Activated effector memory CD4-positive, alpha-beta T cell treated with anti-CD3 and anti-CD28 coated beads, Interleukin-2, amount 50 U/mL, for 16 hours (primary cell): ENCODE data around the gene SEPTIN12.
A peak's percentile ranks its signal among the peaks of the same experiment; 100 is the strongest.

Source experiments
- DNase-seq: peaks from one replicate; pipeline ENCODE4 v3.0.0-alpha.2; 2020

SEPTIN12 gene

DNA sequence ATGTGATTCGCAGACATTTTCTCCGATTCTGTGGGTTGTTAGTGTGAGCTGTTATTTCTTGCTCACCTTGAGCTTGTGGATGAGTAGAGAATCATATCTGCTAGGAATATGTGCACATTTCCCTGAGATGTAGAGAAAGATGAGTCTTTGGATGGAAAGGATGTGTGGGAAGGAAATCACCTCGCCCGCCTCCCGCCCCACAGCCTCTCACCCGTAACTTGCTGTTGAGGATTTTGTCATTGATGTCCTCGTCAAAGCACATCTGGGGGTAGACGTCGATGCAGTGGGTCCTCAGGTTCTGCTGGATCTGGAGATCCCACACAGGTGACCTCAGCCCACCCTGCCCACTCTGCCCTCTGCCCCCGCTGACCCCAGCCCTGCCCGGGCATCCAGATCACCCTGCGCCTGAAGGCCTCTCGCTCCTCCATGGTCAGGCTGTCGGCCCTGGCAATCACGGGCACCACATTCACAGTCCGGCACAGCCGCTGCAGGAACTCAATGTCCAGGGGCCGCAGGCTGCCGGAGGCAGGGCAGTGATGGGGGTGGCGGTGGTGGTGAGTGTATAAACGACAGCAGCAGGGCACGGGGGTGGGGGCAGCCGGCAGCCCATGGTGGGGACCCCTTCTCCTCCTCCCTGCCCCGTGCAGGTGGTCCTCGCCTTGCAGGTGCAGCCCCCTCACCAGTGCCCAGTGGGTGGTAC is 4.7 kb downstream of the SEPTIN12 start:
- DNase-seq: no peak

DNA sequence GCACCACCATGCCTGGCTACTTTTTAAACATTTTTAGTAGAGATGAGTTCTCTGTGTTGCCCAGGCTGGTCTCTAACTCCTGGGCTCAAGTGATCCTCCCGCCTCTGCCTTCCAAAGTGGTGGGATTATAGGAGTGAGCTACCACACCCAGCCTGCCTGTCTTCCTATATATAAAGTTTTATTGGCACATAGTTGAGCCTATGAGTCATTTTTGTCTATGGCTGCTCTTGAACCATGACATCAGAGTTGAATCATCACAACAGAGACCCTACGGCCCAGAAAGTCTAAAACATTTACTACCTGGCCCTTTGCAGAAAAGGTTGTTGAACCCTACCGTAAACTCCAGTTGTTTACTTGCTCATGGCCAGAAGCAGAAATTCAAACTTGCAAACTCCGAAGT is 7.9 kb downstream of the SEPTIN12 start:
- DNase-seq: no peak

DNA sequence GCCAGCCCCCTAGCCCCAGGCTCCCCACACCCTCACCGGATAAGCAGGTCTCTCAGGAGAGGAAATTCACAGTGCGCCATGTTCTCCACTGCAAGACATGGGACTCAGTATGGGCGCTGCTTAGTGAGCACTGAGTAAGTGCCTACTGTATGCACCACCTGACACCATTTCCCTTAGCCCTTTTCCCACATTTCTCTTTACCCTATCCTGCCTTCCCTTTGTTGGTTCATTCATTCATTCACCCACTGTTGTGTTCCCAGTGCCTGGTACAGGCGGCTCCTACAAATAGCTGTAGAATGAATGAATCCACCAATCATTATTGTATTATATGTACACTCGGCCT is 10.1 kb downstream of the SEPTIN12 start:
- DNase-seq: no peak

DNA sequence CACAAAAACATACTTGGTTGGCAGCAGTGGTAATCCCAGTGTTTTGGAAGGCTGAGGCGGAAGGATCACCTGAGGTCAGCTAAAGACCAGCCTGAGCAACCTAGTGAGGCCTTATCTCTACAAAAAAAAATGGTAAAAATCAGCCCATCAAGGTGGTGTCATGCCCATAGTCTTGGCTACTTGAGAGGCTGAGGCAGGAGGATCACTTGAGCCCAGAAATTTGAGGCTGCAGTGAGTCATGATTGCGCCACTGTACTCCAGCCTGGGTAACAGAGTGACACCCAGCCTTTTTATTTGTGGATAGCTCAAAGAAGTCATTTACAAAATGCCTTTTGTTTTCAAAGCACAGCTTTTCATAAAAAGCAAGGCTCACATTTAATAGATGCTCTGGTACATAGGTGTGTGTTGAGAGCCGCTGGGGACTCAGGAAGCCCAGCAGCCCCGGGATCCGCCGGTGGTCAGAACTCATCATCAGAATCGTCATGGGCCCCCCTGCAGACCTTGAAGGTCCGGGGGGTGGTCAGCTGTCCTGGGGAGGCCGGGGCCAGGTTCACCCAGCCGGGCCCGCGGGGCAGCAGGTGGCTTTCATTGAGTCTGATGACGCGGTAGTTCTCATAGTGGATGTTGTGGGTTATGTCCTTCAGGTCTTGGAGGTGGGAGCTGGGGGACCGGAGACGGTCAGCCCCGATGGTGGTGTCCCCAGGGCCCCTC is 10.7 kb downstream of the SEPTIN12 start:
- DNase-seq: no peak

DNA sequence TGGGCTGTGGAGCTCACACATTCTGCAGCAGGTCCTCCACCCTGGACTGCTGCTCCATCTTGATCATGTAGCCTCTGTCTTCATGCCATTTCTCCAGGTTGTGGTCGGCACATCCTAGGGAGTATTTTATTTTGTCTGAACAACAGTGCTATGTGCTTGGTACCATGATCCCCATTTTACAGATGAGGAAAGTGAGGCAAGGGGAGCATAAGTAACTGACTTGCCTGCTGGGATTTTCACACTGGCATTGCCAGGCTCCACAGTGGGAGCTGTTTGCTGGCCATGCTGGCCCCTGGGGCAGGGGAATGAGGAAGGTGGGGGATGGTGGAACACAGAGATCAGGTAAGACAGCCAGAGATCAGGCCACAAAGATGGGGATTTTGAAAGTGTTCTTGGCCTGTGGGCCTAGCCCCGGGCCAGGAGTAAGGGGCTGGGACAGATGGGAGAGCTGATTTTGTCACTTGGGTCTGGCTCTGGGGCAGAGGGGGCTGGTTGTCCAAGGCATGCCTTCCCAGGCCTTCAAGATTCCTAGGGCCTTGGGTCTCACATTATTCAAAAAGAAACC is 11.9 kb downstream of the SEPTIN12 start:
- no peak for DNase-seq

DNA sequence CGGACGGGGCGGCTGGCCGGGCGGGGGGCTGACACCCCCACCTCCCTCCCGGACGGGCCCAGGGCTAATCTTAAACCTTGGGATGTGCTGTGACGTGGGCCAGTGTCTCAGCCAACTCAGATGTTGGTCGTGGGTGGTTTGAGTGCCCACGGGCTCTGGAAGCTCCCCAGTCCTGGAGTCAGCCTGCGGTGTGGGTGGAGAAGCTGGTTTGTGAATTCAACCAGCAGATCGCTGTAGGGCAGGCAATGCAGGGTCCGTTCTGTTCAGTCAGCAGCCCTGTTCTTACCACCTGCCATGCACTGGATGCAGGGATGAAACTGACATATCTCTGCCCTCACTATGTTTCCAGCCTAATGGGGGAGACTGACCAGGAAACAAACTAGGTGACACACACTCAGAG is 13.1 kb downstream of the SEPTIN12 start:
- DNase-seq: no peak

DNA sequence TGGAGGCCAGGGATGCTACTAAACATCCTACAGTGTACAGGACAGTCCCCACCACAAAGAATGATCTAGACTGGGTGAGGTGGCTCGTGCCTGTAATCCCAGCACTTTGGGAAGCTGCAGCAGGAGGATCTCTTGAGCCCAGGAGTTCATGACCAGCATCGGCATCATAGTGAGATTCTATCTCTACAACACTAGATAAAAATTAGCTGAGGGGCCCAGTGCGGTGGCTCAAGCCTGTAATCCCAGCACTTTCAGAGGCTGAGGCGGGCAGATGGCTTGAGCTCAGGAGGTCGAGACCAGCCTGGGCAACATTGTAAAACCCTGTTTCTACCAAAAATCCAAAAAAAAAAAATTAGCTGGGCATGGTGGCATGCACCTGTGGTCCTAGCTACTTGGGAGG is 15.8 kb downstream of the SEPTIN12 start:
- DNase-seq: no peak

DNA sequence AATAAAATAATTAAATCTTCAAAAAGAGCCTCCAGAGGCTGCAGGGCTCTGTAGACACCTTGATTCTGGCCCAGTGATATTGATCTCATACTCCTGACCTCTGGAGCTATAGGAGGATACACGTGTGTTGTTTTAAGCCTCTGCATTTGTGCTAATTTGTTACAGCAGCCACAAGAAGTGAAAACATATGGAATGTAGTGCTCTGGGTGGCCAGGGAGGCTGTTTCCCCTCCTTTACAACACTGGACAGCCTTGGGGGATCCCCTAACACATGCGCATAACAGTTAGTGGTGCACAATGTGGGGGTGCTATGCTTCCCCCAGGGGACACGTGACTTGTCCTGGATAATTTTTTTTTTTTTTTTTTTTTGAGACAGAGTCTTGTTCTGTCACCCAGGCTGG is 16.5 kb downstream of the SEPTIN12 start:
- no peak for DNase-seq

DNA sequence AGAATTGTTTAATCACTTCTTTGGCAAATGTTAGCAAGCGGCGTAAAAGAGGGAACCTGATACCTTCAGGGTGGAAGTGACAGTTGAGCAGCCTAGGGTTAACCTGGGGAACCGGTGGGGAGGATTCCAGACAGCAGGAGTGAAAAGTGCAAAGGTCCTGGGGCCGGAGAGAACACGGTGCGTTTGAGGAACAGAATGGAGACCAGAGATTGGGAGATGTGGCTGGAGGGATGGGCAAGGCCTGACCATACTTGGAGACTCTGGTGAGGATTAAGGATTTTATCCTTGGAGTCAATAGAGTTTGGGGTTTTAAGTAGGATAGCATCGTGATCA is 18.9 kb downstream of the SEPTIN12 start:
- no peak for DNase-seq

DNA sequence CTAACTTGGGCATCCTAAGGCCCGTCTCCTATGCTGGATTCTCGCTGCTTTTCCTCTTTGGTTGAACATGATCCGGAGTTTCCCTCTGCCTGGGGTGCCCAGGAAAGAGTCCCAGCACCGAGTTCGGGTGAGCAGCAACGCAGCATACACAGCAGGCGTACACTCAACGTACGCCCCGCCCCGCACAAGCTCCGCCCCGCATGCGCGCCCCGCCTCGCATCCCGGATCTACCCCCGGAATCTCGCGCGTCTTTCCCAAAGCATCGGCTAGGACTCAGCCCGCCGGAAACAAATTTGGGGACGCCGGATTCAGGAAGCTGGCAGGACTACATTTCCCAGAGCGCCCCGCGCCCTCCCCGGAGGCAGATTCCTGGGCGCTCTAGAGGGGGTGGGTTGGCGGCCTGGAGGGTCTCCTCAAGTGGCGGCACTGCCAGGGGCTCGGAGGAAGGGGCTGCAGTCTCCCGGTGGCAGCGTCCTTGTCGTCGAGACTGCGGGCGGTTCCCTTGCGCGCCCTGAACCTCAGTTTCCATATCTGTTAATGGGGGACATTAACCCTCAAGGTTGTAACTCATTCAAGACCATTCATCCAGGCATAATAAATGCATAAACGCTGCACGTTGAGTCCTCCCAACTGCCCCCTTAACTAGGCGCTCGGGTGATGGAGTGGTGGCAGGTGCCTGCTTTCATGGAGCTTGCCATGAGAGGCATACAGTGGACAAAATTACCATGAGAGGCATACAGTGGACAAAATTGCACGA is 19.4 kb downstream of the SEPTIN12 start:
- DNase-seq: peak; percentile 95

DNA sequence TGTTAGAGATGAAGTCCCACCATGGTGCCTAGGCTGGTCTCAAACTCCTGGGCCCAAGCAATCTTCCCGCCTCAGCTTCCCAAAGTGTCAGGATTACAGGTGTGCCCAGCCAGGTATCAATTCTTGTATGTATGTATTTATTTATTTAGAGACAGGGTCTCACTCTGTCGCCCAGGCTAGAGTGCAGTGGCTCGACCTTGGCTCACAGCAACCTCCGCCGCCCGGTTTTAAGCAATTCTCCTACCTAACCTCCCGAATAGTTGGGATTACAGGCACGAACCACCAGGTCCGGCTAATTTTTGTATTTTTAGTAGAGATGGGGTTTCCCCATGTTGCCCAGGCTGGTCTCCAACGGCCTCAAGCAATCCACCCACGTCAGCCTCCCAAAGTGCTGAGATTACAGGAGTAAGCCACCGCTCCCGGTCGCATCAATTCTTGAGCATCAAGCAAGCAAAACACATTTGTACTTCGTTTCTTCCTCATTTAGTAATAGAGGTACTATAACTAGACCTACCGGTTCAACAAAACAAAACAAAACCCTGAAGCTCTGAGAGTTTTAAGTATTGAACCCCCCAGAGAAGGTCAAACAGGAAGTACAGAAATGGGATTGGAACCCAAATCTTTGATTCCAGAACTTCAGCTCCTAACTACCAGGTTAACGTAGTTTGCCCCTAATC is 20.1 kb downstream of the SEPTIN12 start:
- no peak for DNase-seq

DNA sequence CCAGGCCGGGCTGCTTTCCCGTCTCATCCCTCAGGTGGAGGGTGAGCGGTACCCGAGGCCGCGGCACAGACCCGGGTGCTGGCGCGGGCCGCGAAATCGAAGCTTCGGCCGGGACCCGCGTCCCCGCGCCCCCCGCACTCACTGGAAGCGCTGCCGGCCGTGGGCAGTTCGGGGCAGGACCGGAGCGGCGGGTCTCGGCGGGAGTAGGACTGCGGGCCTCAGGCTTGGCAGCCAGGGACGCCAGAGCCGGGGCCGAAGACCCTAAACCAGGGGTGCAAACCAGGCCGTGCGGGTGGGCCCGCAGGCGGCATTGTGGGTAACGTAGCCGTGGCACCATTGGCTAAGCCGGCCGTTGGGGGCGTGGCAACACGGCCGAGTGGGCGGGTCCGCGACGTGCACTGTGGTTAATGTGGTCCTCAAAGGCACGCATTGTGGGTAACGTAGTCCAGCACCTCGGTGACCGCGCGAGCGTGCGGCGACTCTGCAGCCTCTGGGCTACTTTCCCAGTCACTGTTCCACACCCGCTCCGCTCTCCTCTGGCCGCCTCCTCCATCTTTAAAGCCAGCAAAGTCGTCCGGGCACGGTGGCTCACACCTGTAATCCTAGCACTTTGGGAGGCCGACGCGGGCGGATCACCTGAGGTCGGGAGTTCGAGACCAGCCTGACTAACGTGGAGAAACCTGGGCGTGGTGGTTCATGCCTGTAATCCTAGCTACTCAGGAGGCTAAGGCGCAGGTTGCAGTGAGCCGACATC is 21.1 kb downstream of the SEPTIN12 start, which contains the start of gene ZNF500:
Gene ZNF500, minus strand, starts transcription at position 288 of the 754 bp plus-strand sequence. CDS start 1,184 bp downstream, outside the sequence.
- peak; percentile 99 for DNase-seq

DNA sequence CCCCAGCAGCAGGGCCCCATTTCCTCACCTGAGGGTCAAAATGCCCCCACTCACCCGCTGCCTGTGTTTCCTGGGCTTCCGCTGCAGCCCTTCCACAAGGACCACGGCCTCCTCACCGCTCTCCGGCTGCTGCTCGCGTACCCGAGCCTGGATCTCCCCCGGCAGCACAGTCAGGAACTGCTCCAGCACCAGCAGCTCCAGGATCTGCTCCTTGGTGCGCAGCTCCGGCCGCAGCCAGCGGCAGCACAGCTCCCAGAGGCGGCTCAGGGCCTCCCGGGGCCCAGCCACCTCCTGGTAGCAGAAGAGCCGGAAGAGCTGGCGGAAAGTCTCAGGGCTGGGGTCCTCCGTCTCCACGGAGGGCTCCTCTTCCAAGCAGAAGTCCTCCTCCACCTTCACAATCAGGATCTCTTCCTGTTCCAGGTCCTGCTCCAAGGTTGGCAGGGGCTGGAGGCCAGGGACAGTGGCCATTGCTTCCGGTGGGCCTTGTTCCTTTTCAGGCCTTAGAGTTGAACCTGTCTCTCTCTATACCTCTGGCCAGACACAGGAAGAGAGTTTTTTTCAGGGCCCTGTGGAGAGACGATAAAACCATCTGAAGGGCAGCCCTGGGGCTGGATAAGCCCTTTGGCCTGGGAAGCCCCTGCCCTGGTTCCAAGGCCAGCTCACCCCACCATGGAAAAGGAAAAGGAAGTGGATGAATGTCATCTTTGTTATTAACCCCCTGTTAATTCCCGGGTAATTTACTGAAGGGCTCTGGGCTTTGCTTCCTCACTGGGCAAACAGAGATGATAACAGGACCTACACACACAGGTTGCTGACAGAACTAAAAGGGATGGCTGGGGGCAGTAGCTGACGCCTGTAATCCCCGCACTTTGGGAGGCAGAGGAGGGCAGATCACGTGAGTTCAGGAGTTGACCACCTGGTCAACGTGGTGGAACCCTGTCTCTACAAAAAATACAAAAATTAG is 22.4 kb downstream of the SEPTIN12 start:
- no peak for DNase-seq

DNA sequence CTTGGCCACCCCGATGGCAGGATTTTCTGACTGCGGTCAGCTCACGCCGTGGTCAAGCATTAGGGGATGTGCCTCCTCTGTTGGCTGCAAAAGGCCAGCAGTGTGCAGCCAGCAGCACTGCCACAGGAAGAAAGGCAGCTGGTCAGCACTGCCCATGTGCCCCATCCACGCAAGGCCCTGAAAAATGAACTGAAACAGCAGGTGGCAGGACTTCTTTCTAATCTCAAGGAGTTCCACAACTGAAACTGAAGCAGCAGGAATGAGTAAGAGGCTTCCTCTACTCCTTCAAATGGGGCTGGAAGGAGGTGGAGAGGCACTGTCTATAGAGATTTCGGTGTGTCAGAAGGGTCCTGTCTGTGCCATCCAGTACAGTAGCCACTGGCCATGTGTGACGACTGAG is 24.4 kb downstream of the SEPTIN12 start:
- DNase-seq: no peak

DNA sequence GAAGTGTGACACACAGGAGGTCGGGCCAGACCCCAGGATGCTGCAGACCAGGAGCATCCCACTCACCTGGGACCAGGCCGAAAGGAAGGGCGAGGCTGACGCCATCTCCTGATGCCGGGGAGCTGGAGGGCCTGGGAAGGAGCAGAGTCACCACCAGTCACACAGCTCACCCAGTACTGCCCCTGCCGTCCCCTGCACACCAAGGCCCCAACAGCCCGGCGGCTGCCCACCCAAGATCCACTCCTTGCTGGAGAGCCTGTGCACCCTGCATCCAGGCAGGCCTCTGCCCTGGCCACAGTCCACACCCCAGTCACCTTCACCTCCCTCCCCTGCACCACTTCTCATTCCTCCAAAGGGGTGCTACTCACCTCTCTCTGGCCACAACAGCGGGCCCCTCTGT is 25.9 kb downstream of the SEPTIN12 start:
- DNase-seq: no peak

DNA sequence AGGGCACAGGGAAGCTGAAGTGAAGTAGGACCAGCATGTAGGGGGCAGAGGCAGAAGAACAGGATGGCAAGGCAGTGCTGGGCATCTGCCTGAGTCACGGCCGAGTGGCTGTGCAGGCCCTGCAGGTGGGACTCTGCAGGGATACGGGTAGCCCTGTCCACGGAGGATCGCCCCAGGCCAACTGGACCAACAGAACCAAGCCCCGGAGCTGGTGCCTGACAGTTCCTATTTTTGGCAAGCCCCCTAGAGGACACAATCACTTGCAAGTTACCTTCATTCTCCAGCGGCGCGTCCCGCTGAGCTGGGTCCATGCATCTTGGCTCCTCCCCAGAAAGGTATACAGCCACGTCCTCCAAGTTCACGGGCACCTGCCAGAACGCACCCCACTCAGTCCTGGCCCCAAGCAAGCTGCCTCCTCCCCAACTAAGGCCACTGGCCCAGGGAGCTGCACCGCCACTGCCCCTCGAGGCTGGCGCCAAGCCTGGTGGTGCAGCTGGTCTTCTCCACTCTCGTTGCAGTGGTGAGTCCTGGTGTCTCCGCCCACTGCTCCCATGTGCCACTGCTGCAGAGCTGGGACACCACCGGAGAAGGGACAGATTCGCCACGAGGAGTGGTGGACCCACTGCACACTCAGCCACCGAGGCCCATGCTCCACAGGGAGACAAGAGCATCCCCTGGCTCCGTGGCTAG is 27.8 kb downstream of the SEPTIN12 start:
- DNase-seq: no peak

DNA sequence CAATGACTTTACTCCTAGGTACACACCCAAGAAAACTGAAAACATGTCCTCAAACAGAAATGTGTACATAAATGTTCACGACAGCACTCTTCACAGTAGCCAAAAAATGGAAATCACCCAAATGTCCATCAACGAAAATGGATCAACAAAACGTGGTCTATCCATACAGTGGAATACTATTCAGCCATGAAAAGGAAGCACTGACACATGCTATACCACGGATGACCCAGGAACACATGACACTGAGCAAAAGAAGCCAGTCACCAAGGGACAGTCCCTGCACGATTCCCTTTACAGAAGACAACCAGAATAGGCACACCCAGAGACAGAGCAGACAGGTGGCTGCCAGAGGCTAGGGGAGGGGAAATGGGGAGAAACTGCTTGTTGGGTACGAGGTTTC is 32.5 kb downstream of the SEPTIN12 start:
- no peak for DNase-seq

DNA sequence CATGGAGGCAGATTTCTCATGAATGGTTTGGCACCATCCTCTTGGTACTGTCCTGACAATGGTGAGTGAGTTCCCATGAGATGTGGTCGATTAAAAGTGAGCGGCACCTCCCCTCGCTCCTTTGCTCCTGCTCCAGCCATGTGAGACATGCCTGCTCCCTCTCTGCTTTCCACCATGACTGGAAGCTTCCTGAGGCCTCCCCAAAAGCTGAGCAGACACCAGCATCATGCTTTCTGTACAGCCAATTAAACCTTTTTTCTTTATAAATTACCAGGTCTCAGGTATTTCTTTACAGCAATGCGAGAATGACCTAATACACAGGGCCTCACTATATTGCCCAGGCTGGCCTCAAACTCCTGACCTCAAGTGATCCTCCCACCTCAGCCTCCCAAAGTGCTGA is 33.3 kb downstream of the SEPTIN12 start:
- DNase-seq: no peak

DNA sequence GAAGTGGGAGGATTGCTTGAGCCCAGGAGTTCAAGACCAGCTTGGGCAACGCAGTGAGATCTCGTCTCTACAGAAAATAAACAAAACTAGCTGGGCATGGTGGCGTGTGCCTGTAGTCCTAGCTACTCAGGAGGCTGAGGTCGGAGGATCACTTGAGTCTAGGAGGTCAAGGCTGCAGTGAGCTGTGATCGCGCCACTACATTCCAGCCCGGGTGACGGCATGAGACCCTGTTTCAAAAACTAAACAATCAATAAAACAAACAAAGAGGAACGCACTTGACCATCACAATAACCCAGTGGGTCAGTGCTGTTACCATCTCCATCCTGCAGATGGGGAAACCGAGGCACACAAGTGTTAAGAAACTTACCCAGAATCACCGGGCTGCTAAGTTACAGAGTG is 34.9 kb downstream of the SEPTIN12 start:
- DNase-seq: no peak

DNA sequence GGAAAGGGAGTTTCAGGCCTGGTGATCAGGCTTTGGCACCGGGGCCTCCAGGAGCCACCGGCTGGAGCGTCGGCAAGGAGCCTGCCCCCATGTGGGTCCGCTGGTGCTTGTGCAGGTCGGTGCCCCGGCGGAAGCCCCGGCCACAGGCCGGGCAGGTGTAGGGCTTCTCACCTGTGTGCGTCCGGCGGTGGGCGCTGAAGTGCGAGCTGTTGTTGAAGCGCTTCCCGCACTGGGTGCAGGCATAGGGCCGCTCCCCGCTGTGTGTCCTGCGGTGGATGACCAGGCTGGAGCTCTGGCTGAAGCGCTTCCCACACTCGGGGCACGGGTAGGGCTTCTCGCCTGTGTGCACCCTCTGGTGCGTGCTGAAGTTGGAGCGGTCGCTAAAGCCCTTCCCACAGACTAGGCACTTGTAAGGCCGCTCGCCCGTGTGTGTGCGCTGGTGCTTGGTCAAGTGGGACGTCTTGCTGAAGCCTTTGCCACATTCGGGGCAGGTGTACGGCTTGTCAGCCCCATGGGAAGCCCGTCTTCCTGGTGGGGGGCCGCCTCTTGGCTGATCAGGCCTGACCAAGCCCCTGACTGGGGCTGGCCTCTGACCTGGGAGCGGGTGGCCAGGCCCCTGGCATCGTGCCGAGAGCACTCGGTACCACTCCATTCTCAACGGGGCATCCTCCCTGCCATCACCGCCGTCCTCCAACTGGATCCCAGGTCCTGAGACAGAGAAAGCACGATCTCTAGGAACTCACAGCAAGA is 35.6 kb downstream of the SEPTIN12 start:
- DNase-seq: no peak
